NB4 (cell line): ENCODE results near the gene MTFP1.

Experiments used
- MYC ChIP-seq: IDR thresholded peaks from 2 replicates; pipeline ENCODE4 v1.6.1; 2011; ENCODE audit warnings: low read depth, low read length
- TF ChIP-seq, protein P1 (sequence below): IDR thresholded peaks from one replicate; pipeline ENCODE4 v1.5.1; 2012; ENCODE audit warnings: low read depth, low read length

DNA sequence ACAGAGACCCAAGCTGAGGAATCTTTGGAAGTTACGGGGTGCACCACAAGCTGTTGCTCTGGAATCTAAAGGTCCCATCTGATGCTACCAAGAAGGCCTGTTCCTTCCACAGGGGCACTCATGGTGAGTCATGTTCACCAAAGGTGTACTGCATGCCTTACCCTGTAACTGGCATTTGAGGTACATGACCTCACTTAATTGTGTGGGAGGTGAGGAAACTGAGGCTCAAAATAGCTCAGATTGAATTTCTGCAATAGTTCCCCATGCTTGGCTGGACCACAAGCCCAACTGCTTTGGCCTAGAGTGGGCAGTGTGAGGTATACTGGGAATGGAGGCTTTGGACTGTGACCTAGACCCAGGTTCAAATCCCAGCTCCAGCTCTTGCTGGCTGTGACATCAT is 8.2 kb downstream of the MTFP1 start:
- no peak for TF ChIP-seq MYC
- TF ChIP-seq, protein P1, sequence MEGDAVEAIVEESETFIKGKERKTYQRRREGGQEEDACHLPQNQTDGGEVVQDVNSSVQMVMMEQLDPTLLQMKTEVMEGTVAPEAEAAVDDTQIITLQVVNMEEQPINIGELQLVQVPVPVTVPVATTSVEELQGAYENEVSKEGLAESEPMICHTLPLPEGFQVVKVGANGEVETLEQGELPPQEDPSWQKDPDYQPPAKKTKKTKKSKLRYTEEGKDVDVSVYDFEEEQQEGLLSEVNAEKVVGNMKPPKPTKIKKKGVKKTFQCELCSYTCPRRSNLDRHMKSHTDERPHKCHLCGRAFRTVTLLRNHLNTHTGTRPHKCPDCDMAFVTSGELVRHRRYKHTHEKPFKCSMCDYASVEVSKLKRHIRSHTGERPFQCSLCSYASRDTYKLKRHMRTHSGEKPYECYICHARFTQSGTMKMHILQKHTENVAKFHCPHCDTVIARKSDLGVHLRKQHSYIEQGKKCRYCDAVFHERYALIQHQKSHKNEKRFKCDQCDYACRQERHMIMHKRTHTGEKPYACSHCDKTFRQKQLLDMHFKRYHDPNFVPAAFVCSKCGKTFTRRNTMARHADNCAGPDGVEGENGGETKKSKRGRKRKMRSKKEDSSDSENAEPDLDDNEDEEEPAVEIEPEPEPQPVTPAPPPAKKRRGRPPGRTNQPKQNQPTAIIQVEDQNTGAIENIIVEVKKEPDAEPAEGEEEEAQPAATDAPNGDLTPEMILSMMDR = no peak
